LHCN-M2 (cell line): Measurements from ENCODE around the gene MGAT5. TPM values are rescaled to one million over a fixed set of nuclear protein-coding genes. Genes with fewer than 3 reads are reported as not detected.

Experiments used
- DNase-seq: peaks from one replicate; pipeline ENCODE4 v3.0.0-alpha.2; 2012; ENCODE audit warnings: low read depth
- total RNA-seq: library from RNA; depleted of rRNA; stranded (reverse); fragments of >200 nt; gene quantifications from 2 replicates; pipeline ENCODE4 v1.2.3, GENCODE V29; 2014

The MGAT5 gene
- total RNA-seq, 1 experiment from 2014 or later = 33.1 TPM

DNA sequence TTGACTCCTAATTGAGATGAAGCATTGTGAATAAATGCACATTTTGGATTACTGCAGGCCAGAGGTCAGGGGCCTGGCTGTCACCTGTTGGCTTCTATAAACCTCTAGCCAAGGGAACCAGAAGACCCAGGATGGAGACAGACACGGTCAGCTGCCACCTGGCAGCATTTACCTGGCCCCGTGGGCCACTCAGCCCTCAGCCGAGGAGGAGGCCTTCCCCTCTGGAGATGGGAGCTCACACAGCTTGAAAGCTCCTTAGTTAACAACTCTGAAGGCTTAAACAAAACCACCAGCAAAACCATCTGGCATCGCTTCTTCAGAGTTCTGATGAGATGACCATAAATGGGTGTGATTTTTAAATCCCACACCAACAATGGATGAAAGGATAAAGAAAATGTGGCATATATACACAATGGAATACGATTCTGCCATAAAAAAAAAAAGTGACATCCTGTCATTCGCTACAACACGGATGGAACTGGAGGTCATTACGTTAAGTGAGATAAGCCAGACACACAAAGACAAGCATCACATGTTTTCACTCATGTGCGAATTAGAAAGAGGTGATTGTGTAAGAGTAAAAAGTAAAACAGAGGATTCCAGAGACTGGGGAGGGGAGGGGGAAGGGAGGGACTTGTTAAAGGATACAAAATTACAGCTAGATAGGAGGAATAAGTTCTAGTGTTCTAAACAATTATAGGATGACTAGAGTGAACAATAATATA, 246.5 kb downstream of the MGAT5 start:
- no peak for DNase-seq

- no peak for DNase-seq
Measured at GRCh38 chr2:134501476-134502091, 247.7 kb downstream of the MGAT5 start.

DNA sequence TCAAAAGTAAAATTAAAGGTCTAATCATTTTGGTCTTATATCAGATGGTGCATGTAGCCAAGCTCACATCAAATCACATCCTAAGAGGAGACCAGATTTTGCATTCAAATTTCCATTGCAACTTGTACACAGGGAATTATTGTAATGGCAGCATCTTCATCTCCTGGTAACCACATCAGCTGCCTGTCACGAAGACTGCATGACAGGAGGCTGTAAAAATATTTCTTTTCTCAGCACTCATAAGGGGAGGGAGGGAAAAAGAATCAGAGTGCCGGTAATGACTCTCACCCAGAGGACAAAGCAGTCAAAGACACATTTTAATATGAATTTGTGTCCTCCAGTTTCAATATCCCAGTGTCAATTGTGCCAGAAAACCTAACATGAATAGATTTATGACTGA, 248.2 kb downstream of the MGAT5 start:
- no peak for DNase-seq
